K562 (cell line): Measurements from ENCODE around the gene PRKAG2. TPM values are rescaled to one million over a fixed set of nuclear protein-coding genes. Genes with fewer than 3 reads are reported as not detected.

Source experiments
- CHD2 ChIP-seq: IDR thresholded peaks from 2 replicates; pipeline ENCODE4 v1.6.1; 2011; ENCODE audit warnings: low read depth, low read length
- CREB3 ChIP-seq: fragments of 450-650 bp; conservative IDR thresholded peaks from 2 replicates; pipeline ENCODE4 v1.6.1; 2016; ENCODE audit warnings: missing genetic modification characterization, low read depth, mild to moderate bottlenecking, missing compliant biosample characterization, moderate library complexity
- CTBP1 ChIP-seq: fragments of 450-650 bp; IDR thresholded peaks from 2 replicates; pipeline ENCODE4 v1.6.1; 2016; ENCODE audit warnings: borderline replicate concordance
- E2F4 ChIP-seq: sonication (generic); formaldehyde crosslinking; IDR thresholded peaks from 2 replicates; pipeline ENCODE4 v1.8.0; 2022; ENCODE audit warnings: mild to moderate bottlenecking, low read depth, missing genetic modification reagents
- FOXA1 ChIP-seq: fragments of 450-650 bp; IDR thresholded peaks from 2 replicates; pipeline ENCODE4 v1.6.1; 2016; ENCODE audit warnings: mild to moderate bottlenecking, borderline replicate concordance
- HDAC3 ChIP-seq: fragments of 450-650 bp; IDR thresholded peaks from 2 replicates; pipeline ENCODE4 v1.6.1; 2018; ENCODE audit warnings: borderline replicate concordance, mild to moderate bottlenecking, moderate library complexity; ENCODE audit not compliant: partially characterized antibody
- HIVEP1 ChIP-seq: fragments of 250-450 bp; sonication (Bioruptor Pico); IDR thresholded peaks from 2 replicates; pipeline ENCODE4 v1.4.0; 2020; ENCODE audit warnings: mild to moderate bottlenecking
- MEF2D ChIP-seq: conservative IDR thresholded peaks from 2 replicates; pipeline ENCODE4 v1.6.1; 2016; ENCODE audit warnings: low read depth, missing genetic modification characterization, missing compliant biosample characterization
- MIER1 ChIP-seq: fragments of 450-650 bp; IDR thresholded peaks from 2 replicates; pipeline ENCODE4 v1.6.1; 2016; ENCODE audit warnings: antibody characterized with exemption, mild to moderate bottlenecking, low read depth
- polyA plus RNA-seq, 8 experiments: library from polyadenylated mRNA; depleted of rRNA in 4 of 8; stranded (reverse) in 5 of 8; unstranded in 3 of 8; fragments of >200 nt; fragmentation: Nextera tagmentation in 2 of 8; fragmentation: Illumina TruSeq in 1 of 8; extraction: Ambion mirVana in 2 of 8; extraction: Trizol in 1 of 8; gene quantifications; 2 replicates each; pipeline versions ENCODE4 v1.2.1 to v1.2.3, GENCODE V29; 2011 to 2014; ENCODE audit warnings: inconsistent platforms in 1 of 8, missing spikeins in 1 of 8
- total RNA-seq, 7 experiments: library from RNA; depleted of rRNA in 6 of 7; stranded (reverse); fragments of >200 nt in 6 of 7; fragmentation: Illumina TruSeq in 2 of 7; extraction: Trizol in 2 of 7; gene quantifications; 2 replicates each; pipeline versions ENCODE4 v1.2.1 to v1.2.3, GENCODE V29; 2011 to 2021; ENCODE audit warnings: low replicate concordance in 1 of 7

The PRKAG2 gene
- total and polyA plus RNA-seq, 9 of the 15 experiments (the other 6 are each of a cell fraction or from before 2014, with no cell fraction given) = 0.99 to 5.6 (median 3.3) TPM

DNA sequence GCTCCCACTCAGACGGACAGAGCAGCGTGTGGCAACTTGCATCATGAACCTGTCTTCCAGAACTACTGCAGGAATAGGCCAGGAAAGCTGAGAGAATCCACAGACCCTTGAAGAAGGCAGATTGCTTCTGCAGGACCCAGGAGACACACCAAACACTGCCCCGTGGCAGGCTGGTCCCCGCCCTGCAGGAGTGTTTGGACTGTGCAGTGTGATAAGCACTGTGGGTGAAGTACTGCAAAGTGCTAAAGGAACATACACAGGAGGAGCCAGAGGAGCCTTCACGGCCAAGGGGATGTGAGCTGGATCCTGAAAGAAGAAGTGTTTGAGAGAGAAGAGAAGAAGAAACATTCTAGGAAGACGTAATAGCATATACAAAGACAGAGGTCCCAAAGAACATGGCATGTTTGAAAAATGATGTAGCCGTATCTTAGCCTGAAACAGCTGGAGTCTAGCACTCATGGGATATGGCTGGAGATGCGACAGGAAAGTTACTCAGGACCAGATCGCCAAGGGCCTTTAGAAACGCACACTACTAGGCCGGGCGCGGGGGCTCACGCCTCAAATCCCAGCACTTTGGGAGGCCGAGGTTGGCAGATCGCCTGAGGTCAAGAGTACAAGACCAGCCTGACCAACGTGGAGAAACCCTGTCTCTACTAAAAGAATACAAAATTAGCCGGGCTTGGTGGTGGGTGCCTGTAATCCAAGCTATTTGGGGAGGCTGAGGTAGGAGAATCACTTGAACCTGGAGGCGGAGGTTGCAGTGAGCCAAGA lies 260.3 kb downstream of the PRKAG2 start (continued):
- TF ChIP-seq CTBP1 (no peak), HDAC3 (no peak), FOXA1 (no peak), CREB3 (tag) (no peak), MEF2D (tag) (no peak), HIVEP1 (CRISPR knock-in tag) (no peak), MIER1 (no peak), CHD2 (no peak), E2F4 (no peak)
